Mesenchymal stem cell (in vitro differentiated cells and primary cell): Measurements from ENCODE around the gene PTPRA.

Experiments used
- DNase-seq: peaks from one replicate; pipeline ENCODE4 v3.0.0-alpha.2; 2013
- H2AFZ ChIP-seq: one replicate; pipeline ENCODE4 v1.6.1; 2013; ENCODE audit warnings: low read depth, mild to moderate bottlenecking, control low read depth, inconsistent platforms, low read length, moderate library complexity
- H2AK5ac ChIP-seq: 2 replicates; pipeline ENCODE4 v1.6.1; 2013; ENCODE audit warnings: low read length, moderate library complexity, mild to moderate bottlenecking, inconsistent platforms; ENCODE audit not compliant: severe bottlenecking
- H2BK120ac ChIP-seq: one replicate; pipeline ENCODE4 v1.6.1; 2013; ENCODE audit warnings: low read depth, mild to moderate bottlenecking, inconsistent platforms, low read length, moderate library complexity
- H2BK12ac ChIP-seq, 2 experiments: one replicate each; pipeline ENCODE4 v1.6.1; 2013; ENCODE audit warnings: inconsistent platforms in 2 of 2, low read length in 2 of 2, mild to moderate bottlenecking in 2 of 2, moderate library complexity in 2 of 2, control low read depth in 1 of 2
- H2BK15ac ChIP-seq: one replicate; pipeline ENCODE4 v1.6.1; 2013; ENCODE audit warnings: mild to moderate bottlenecking, low read depth, inconsistent platforms; ENCODE audit not compliant: poor library complexity, severe bottlenecking
- H2BK5ac ChIP-seq: 2 replicates; pipeline ENCODE4 v1.6.1; 2013; ENCODE audit warnings: low read depth, mild to moderate bottlenecking, low read length, control low read depth, inconsistent platforms; ENCODE audit not compliant: poor library complexity, severe bottlenecking
- H3K14ac ChIP-seq, 2 experiments: one replicate each; pipeline ENCODE4 v1.6.1; 2013; ENCODE audit warnings: inconsistent platforms in 2 of 2, low read length in 2 of 2, control low read depth in 1 of 2, mild to moderate bottlenecking in 1 of 2, moderate library complexity in 1 of 2
- H3K18ac ChIP-seq, 2 experiments: one replicate each; pipeline ENCODE4 v1.6.1; 2013; ENCODE audit warnings: inconsistent platforms in 2 of 2, low read length in 2 of 2, control low read depth in 1 of 2, low read depth in 1 of 2, mild to moderate bottlenecking in 1 of 2
- H3K23ac ChIP-seq, 2 experiments: one replicate each; pipeline ENCODE4 v1.6.1; 2013; ENCODE audit warnings: inconsistent platforms in 2 of 2, low read length in 2 of 2, mild to moderate bottlenecking in 2 of 2, moderate library complexity in 2 of 2, control low read depth in 1 of 2
- H3K27ac ChIP-seq: 2 replicates; pipeline ENCODE4 v1.5.1; 2013; ENCODE audit warnings: mild to moderate bottlenecking, moderate library complexity, low read length, control low read depth, inconsistent platforms; ENCODE audit not compliant: poor library complexity, severe bottlenecking
- H3K27me3 ChIP-seq, 2 experiments: 2 replicates each; pipeline versions ENCODE4 v1.6.1 to v1.7.0; 2013; ENCODE audit warnings: low read length in 2 of 2, mild to moderate bottlenecking in 2 of 2, moderate library complexity in 2 of 2, control low read depth in 1 of 2, inconsistent platforms in 1 of 2; ENCODE audit not compliant: control insufficient read depth in 1 of 2, insufficient read depth in 1 of 2
- H3K36me3 ChIP-seq, 2 experiments: 2 replicates each; pipeline versions ENCODE4 v1.6.1 to v1.7.0; 2013; ENCODE audit warnings: low read length in 2 of 2, control low read depth in 1 of 2, inconsistent platforms in 1 of 2, low read depth in 1 of 2, mild to moderate bottlenecking in 1 of 2; ENCODE audit not compliant: insufficient read depth in 2 of 2, control insufficient read depth in 1 of 2
- H3K4ac ChIP-seq, 2 experiments: one replicate each; pipeline ENCODE4 v1.6.1; 2013; ENCODE audit warnings: inconsistent platforms in 2 of 2, low read length in 2 of 2, mild to moderate bottlenecking in 2 of 2, moderate library complexity in 2 of 2, control low read depth in 1 of 2, low read depth in 1 of 2
- H3K4me1 ChIP-seq: 2 replicates; pipeline ENCODE4 v1.6.1; 2013; ENCODE audit warnings: low read depth, low read length, control low read depth; ENCODE audit not compliant: control insufficient read depth, insufficient read depth
- H3K4me2 ChIP-seq: 2 replicates; pipeline ENCODE4 v1.6.1; 2013; ENCODE audit warnings: low read length, mild to moderate bottlenecking, inconsistent platforms; ENCODE audit not compliant: poor library complexity, severe bottlenecking
- H3K4me3 ChIP-seq, 2 experiments: 2 replicates each; pipeline versions ENCODE4 v1.5.1 to v1.7.0; 2013; ENCODE audit warnings: low read length in 2 of 2, mild to moderate bottlenecking in 2 of 2, control low read depth in 1 of 2, low read depth in 1 of 2; ENCODE audit not compliant: insufficient read depth in 1 of 2
- H3K79me1 ChIP-seq: replicated peaks from 2 replicates; pipeline ENCODE4 v1.6.1; 2013; ENCODE audit warnings: mild to moderate bottlenecking, control low read depth, low read length, inconsistent platforms; ENCODE audit not compliant: poor library complexity, severe bottlenecking
- H3K9ac ChIP-seq: 2 replicates; pipeline ENCODE4 v1.7.0; 2013; ENCODE audit warnings: mild to moderate bottlenecking, low read length, moderate library complexity
- H3K9me3 ChIP-seq: 2 replicates; pipeline ENCODE4 v1.7.0; 2013; ENCODE audit warnings: mild to moderate bottlenecking, low read length; ENCODE audit not compliant: control insufficient read depth
- H4K8ac ChIP-seq: one replicate; pipeline ENCODE4 v1.6.1; 2013; ENCODE audit warnings: inconsistent platforms, mild to moderate bottlenecking, low read length, moderate library complexity
- H4K91ac ChIP-seq: one replicate; pipeline ENCODE4 v1.6.1; 2013; ENCODE audit warnings: mild to moderate bottlenecking, low read length, inconsistent platforms
- WGBS: methylation state at CpG from one replicate; pipeline ENCODE4 v1.1.7; 2013; ENCODE audit warnings: mixed read lengths; 5-methylcytosine and 5-hydroxymethylcytosine counted together

PTPRA gene

DNA sequence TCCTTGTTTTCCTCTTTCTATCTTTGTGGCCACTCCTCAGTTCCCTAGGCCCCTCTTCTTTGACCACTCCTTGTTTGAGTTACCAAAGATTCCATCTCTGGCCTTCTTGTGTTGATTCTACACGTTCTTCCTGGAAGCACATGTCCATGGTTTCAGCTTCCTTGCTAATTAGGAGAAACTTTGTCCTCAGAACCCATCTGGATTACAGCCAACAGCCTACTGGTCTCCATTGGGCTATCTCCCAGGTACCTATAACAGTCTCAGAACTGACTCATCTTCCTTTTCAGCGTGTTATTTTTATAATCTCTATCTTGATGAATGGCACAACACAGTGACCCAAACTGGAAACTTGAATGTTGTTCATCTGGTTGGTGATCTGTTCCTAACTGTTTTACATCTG lies 17.5 kb downstream of the PTPRA start:
- Histone ChIP-seq H2BK5ac (no peak overlapping the region), H2AK5ac (peak overlapping the region; percentile 51), H3K23ac (no peak overlapping the region), H3K9me3 (no peaks in the 10 kb centered on the region), H2AFZ (no peak overlapping the region), H3K18ac (no peak overlapping the region), H3K36me3 (no peaks in the 10 kb centered on the region), H3K4ac (no peak overlapping the region), H3K27ac (no peak overlapping the region), H4K8ac (no peak overlapping the region), H2BK120ac (no peak overlapping the region), H3K4me1 (no peaks in the 10 kb centered on the region), H3K27me3 (no peaks in the 10 kb centered on the region), H3K14ac (no peak overlapping the region), H3K4me3 (no peak overlapping the region), H3K9ac (no peak overlapping the region), H2BK12ac (no peak overlapping the region), H4K91ac (no peak overlapping the region), H3K4me2 (no peak overlapping the region), H2BK15ac (no peak overlapping the region), H3K79me1 (peaks cover 18% of the 10 kb centered on the region)
- WGBS: 34% methylated on average over 2 of the region's 2 CpGs
- DNase-seq: peak; percentile 33

DNA sequence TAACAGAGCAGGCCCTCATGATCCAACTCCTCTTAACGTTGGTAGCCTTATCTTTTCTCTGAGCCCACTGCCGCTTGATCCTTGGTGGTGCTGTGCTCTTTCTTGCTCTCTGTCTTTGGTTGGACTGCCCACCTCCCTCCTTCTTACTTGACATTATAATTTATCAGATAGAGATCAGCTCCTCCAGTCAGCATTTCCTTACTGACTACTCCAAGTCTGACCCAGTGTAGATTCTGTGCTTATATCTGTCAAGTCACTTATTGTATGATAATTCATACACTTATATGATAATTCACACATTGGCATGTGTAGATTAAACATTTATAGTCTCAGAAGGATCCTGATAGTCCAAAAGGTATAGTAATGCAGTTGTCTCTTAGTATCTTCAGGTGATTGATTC lies 18.1 kb downstream of the PTPRA start:
- no peak overlapping the region for H2BK15ac ChIP-seq
- WGBS: 91% methylated on average over 2 of the region's 2 CpGs
- no peak overlapping the region for H4K8ac ChIP-seq
- no peak overlapping the region for H3K4me3 ChIP-seq
- H3K27me3 ChIP-seq: no peaks in the 10 kb centered on the region
- H3K27ac ChIP-seq: no peak overlapping the region
- H2BK120ac ChIP-seq: no peak overlapping the region
- no peak overlapping the region for H4K91ac ChIP-seq
- H3K14ac ChIP-seq: no peak overlapping the region
- no peak overlapping the region for H3K23ac ChIP-seq
- H2BK12ac ChIP-seq: no peak overlapping the region
- no peak overlapping the region for H2AK5ac ChIP-seq
- H3K36me3 ChIP-seq: no peaks in the 10 kb centered on the region
- no peak overlapping the region for H3K18ac ChIP-seq
- H3K4me2 ChIP-seq: no peak overlapping the region
- H3K9ac ChIP-seq: no peak overlapping the region
- H2AFZ ChIP-seq: no peak overlapping the region
- DNase-seq: no peak
- H3K9me3 ChIP-seq: no peaks in the 10 kb centered on the region
- H3K79me1 ChIP-seq: peaks cover 18% of the 10 kb centered on the region
- no peak overlapping the region for H3K4ac ChIP-seq
- H3K4me1 ChIP-seq: no peaks in the 10 kb centered on the region
- H2BK5ac ChIP-seq: no peak overlapping the region

DNA sequence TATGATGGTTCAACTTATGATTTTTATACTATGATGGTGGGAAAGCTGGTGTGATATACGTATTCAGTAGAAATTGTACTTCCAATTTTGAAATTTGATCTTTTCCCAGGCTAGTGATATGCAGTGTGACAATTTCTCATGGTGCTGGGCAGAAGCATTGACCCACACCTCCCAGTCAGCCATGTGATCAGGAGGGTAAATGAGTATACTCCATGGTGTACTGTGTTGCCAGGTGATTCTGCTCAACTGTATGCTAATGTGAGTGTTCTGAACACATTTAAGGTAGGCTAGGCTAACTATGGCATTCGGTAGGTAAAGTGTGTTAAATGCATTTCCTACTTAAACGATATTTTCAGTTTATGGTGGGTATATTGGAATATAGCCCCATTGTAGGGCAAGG lies 19.1 kb downstream of the PTPRA start:
- Histone ChIP-seq H2AK5ac (no peak overlapping the region), H4K8ac (no peak overlapping the region), H3K27me3 (no peaks in the 10 kb centered on the region), H3K79me1 (peaks cover 16% of the 10 kb centered on the region), H3K36me3 (no peaks in the 10 kb centered on the region), H2AFZ (no peak overlapping the region), H2BK120ac (no peak overlapping the region), H2BK12ac (no peak overlapping the region), H3K4me3 (no peak overlapping the region), H3K4ac (no peak overlapping the region), H2BK15ac (no peak overlapping the region), H3K23ac (no peak overlapping the region), H2BK5ac (no peak overlapping the region), H3K14ac (no peak overlapping the region), H3K9me3 (no peaks in the 10 kb centered on the region), H4K91ac (no peak overlapping the region), H3K4me1 (no peaks in the 10 kb centered on the region), H3K18ac (no peak overlapping the region), H3K27ac (no peak overlapping the region), H3K4me2 (no peak overlapping the region), H3K9ac (no peak overlapping the region)
- WGBS: 96% methylated on average over 3 of the region's 3 CpGs
- no peak for DNase-seq

GRCh38 chr20:2894221-2894620 lies 20.9 kb downstream of the PTPRA start:
- no peak overlapping the region for H2BK15ac ChIP-seq
- H3K4ac ChIP-seq: no peak overlapping the region
- no peak overlapping the region for H2AFZ ChIP-seq
- peaks cover 12% of the 10 kb centered on the region for H3K79me1 ChIP-seq
- no peak overlapping the region for H3K9ac ChIP-seq
- H3K27ac ChIP-seq: no peak overlapping the region
- no peak overlapping the region for H2AK5ac ChIP-seq
- H3K9me3 ChIP-seq: no peaks in the 10 kb centered on the region
- no peak overlapping the region for H3K14ac ChIP-seq
- no peak for DNase-seq
- H2BK12ac ChIP-seq: no peak overlapping the region
- no peak overlapping the region for H2BK120ac ChIP-seq
- H4K91ac ChIP-seq: no peak overlapping the region
- H3K4me2 ChIP-seq: no peak overlapping the region
- H3K4me3 ChIP-seq: no peak overlapping the region
- WGBS: 94% methylated on average over 2 of the region's 2 CpGs
- no peaks in the 10 kb centered on the region for H3K4me1 ChIP-seq
- H3K27me3 ChIP-seq: no peaks in the 10 kb centered on the region
- H2BK5ac ChIP-seq: no peak overlapping the region
- H3K36me3 ChIP-seq: no peaks in the 10 kb centered on the region
- no peak overlapping the region for H3K18ac ChIP-seq
- H3K23ac ChIP-seq: no peak overlapping the region
- no peak overlapping the region for H4K8ac ChIP-seq
